ENCODE results near the gene ZC3HAV1.
"Not testable (repeated sequence)": the region's sequence is repeated elsewhere in the genome, so short reads cannot be mapped to it uniquely, and the experiment has no call there.

Gene ZC3HAV1

DNA sequence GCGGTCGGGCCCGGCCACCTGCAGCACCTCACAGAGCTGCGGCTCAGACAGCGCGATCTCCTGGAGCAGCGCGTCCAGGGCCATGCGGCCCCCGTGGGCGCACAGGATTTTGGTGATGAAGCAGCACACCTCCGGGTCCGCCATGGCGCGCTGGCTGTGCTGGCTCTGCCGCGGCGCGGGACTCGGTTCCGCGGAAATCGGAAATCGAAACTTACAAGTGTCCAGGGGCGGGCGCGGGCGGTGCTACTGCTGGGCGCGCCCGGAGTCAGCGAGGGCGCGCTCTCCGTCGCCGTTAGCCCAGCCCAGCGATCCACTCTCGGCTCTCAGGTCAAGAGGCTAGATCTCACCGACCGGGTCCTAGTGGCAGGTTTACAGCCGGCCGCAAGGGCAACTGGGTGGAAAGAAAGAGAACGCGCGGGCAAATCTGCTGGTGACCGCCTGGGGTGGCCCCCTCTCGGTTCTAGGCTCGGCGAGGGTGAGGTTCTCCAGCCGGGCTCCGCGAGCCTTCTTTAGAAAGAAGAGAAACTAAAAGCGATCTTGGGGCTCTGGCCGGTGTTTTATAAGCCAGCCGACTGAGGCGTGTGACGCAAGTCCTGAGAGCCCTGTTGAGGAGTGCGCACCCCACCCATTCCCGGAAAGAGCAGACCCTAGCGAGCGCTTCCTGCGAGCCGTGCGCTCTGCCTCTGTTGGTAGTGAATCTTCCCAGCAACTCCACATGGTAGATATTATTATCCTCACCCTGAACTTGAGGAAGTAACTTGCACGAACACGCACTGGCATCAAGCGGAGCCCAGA lies at the start of gene ZC3HAV1:
Gene ZC3HAV1 (minus strand): TSS at position 533 of the 795 bp plus-strand sequence. CDS start 389 bp downstream, at position 144.
- peak; percentile 47 for DNase-seq

DNA sequence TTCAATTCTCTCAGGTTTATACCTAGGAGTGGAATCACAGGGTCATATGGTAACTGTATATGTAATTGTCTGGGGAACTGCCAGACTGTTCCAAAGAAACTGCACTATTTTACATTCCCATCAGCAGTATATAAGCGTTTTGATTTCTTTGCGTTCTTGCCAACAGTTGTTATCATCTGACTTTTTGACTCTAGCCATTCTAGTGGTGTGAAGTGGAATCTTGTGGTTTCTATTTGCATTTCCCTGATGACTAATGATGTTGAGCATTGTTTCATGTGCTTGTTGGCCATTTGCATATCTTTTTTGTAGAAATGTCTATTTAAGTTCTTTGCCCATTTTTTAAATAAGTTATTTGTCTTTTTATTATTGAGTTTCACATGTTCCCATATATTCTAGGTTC lies 44.3 kb upstream of the ZC3HAV1 start:
- DNase-seq: no peak

DNA sequence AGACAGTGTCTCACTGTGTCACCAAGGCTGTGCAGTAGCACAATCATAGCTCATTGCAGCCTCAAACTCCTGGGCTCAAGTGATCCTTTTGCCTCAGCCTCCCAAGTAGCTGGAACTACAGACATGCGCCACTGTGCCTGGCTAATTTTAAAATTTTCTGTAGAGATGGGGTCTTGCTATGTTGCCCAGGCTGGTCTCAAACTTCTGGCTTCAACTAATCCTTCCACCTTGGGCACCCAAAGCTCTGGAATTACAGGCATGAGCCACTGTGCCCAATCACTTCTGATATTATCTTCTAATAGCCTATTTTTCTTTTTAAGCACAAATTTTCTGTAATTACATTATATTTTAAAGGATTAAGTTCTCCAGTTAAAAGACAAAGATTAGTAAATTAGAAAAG lies 42.6 kb upstream of the ZC3HAV1 start:
- DNase-seq: no peak

DNA sequence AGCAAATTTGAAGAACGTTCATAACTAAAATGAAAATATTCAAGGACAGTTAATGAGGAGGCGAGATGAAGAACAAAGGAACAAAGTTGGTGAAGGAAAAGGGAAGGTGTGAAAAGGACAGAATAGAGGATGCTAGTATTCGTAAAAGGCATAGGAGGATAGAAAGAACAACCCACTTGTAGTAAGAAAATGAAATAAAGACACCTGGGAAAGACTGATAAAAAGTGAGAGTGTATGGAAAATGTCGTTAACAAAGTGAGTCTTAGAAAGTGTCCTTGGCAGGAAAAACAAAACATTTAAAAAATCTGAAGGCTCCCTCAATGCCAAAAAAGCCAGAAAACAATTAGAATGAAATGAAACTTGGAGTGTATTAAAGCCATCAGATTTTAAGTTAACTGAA lies 29.6 kb upstream of the ZC3HAV1 start:
- no peak for DNase-seq

DNA sequence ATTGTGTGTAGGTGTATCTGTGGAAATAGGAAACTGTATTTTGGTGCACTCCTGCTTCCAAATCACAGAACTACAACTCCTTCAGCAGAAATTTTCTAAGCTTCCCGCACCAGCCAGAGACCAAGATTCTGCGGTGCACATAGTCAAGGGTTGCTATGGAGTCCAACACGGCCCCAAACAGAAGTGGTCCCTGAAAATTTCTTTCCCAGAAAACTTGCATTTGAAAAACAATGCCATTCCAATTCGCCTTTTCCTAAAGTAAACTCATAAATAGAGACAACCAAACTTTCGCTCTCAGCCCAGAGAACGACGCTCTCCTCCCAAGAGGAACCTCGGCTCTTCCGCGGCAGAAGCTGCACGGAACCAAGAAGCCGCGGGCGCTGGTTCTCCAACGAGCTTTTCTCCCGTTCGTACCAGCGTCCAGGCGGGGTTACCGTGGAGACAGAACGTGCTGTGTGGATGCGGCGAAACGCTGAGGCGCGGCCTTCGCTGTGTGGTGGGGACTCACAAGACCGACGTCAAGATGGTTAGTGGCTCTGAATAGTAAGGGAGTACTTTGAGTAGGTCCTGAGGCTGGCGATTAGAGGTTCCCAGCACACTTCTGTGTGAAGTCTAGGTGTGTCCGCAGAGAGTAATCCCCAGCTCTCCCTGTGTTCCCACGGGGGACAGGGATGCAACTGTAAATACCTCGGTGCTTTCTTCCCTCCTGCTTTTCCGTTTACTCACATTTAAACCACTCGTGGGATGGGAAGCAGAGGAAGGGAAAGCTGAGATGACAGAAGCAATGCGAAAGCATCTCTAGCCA lies 24.0 kb upstream of the ZC3HAV1 start:
- peak; percentile 76 for DNase-seq

DNA sequence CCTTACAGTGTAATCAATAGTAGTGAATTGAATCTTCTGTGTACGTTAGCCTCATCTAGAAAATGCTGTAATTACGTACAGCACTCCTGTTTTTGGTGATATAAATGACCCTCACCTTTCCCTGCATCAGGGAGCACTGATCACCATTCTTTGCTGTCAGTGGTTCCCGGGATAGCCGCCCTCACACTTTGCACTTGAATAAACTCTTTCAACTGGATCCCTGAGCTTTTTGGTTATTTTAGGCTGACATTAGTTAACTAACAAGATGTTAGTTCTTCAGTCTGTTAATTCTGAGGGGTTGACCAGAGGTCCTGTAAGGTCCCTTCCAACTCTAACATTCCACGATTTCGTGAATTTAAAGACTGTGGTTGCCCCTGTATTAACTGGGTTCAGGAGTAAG lies 23.4 kb upstream of the ZC3HAV1 start:
- DNase-seq: no peak

DNA sequence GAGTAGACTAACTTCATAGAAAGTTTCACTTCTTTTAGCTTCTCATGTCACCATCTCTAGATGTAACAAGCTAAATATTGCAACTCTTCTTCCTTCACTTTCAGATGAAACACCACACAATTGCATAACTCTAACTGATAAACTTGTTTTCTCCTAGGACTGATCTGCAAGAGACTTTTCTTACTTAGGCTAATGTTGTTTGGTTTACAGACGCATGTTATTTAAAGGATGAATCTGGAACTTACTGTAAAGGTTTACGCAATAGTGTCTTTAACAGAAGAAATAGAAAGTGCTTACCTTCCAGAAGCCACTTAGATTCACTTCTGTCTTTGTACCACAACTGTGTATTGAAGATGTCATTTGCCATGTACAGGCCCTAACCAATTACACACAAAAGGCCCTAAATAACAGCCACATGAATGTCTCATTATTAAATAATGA lies 22.1 kb upstream of the ZC3HAV1 start:
- no peak for DNase-seq

DNA sequence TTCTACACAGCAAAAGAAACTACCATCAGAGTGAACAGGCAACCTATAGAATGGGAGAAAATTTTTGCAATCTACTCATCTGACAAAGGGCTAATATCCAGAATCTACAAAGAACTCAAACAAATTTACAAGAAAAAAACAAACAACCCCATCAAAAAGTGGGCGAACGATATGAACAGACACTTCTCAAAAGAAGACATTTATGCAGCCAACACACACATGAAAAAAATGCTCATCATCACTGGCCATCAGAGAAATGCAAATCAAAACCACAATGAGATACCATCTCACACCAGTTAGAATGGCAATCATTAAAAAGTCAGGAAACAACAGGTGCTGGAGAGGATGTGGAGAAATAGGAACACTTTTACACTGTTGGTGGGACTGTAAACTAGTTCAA lies 20.3 kb upstream of the ZC3HAV1 start:
- DNase-seq: not testable (repeated sequence)

DNA sequence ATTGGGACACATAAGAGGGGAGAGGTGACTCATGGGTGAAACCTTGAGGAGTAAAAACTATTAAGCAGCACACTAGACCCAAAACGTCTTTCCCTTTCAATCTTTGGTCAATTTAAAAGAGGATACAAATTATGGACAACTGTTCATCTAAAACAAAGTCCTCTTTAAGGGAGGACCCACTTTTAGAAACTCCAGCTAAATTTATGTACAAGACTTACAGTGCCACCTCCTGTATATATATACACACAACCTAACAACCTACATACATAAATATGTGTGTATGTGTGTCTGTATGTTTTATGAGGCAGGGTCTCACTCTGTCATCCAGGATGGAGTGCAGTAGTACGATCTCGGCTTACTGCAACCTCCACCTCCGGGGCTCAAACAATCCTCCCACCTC lies 18.1 kb upstream of the ZC3HAV1 start:
- no peak for DNase-seq

DNA sequence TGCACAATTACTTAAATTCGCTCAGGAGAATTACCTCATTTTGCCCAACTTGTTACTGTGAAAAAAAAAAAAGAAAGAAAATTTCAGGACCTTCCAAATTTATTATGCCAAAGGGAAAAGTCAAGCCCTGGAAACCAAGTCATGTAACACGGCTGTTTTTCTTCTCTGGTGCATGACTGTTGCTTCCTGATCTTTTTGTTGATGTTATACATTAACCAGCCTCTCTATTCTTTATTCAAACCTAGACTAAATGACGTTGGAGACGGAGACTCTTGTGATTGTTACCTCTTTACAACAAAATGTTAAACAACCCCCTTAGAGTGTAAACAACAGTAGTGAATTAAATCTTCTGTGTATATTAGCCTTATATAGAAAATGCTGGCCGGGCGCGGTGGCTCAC lies 16.1 kb upstream of the ZC3HAV1 start:
- DNase-seq: no peak

DNA sequence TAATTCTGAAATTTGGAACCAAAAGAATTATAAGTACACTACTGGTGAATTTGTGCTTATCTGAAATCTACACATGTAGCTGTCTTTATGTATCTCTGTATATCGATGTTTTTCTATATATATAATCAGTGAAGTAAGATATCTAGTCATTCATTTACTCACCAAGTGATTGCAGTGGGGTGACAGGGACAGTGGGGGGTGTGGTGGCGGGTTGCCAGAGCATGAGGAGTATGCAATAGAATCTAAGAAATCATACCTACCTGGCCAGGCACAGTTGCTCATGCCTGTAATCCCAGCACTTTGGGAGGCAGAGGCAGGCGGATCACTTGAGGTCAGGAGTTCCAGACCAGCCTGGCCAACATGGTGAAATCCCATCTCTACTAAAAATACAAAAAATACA lies 15.5 kb upstream of the ZC3HAV1 start:
- not testable (repeated sequence) for DNase-seq

DNA sequence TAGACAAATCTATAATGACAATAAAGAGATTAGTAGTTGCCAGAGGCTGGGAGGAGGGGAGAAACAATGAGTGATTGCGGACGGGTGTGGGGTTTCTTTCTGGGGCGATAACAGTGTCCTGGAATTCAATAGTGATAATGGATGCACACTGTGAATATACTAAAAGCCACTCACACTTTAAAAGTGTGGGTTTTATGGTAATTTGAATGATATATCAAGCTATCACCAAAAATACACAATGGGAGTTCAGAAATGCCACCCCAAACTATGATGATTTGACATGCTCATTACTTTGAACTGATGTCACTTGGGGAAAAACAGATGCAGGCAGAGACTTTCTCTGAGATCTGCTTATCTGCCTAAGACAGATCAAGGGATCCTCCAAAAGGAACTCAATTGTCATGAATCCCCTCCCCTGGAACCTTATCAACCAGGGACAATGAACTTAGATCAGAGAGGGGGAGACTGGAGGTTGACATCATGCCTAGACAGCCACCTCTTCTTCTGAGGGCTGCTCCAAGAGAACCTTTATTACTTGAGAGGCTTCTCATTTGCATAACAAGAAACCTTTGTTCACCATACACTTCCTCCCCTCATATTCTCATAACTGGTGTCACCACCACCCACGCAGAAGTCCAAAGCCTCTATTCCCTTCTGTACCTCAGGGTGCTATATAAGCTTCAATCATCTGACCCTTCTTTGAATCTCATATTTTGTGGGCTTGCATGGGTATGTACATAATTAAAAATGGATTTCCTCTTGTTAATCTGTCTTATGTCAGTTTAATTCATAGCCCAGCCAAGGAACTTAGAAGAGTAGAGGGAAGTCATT lies 14.8 kb upstream of the ZC3HAV1 start:
- no peak for DNase-seq

DNA sequence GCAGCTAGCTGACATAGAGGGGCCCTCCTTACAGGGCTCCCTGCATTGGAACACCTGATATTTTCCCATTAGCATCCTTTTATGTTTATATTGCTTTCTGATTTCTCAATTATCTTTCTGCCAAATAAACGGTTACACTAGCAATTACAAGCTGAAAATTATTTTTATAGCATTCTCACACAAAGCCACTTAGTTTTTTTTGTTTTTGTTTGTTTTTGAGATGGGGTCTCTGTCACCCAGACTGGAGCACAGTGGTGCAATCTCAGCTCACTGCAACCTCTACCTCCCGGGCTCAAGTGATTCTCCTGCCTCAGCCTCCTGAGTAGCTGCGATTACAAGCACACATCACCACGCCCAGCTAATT lies 9.9 kb upstream of the ZC3HAV1 start:
- no peak for DNase-seq

DNA sequence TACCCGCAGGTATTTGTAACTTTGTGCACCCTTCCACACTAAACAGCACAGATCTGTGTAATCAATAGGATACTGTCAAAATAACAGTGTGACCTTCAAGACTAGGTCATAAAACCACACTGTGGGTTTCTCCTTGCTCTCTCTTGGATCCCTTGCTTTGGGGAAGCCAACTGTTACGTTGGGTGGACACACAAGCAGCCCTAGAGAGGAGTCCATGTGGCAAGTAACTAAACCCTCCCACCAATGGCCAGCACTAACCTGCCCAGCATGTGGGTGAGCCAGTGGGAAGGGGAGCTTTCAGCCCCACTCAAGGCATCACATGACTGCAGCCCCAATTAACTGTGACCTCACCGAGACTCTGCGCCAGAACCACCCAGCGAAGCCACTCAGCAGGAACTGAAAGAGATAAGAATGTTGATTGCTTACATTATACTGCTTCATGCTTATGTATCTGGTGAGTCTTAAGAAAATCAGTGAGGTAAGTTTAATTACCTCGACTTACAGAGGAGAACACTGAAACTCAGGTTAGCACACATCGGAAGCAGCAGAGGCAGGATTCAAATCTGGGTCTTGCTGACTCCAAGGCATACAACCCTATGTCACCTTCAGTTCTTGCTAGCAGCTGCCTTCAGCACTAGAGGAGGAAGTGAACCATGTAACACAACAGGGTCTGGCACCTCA lies 9.4 kb upstream of the ZC3HAV1 start:
- no peak for DNase-seq

DNA sequence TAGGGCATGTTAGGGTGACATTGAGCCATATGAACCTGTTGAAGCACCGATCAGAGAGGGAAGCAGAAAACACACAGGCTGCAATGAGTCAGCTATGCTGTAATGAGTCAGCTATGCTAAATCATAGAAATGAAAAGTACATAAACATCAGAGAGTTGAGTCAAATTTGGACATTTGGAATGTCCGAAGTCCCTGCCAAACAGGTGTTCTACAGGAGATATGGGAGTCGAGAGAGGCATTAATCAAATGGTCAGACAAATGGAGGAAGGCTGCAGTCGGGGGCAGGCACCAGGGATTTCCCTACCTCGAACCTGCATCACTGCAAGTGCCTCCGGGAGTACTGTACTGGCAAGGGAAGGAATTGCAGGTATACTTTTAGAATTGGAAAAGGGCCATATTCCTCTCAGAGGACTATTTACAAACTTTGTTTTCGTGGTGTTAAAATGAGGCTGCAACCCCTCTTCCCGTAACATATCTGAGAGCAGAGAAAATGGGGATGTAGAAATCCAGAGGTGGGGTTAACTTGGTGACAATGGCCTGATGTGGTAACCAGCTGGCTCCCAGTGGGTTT lies 8.8 kb upstream of the ZC3HAV1 start:
- DNase-seq: no peak

DNA sequence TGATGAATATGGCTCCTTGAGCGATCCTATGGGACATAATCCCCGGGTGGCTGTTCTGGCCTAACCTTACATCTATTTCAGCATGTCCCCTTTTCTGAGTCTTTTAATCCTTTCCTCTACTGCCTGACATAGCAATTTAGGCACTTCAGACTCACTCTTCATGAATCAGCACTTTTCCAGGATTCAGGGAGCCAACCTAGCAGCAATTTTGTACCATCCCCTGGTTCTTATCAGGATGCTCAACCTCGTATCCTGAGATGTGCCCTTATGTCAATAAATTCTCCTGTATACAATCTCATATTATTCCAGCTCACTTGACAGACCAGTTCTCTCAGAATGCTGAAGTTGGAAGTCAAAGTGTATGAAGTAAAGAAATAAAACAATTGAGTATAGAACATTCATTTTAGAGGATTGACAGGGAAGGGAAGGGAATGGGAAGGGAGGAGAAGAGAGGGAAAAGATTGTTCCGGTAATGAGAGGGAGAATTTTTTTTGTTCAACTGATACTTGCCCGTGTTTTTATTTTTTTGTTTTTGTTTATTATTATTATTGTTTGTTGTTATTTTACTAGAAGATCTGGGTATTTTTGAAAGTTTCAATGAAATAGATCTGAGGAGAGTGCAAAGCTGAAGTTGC lies 8.2 kb upstream of the ZC3HAV1 start:
- DNase-seq: no peak

DNA sequence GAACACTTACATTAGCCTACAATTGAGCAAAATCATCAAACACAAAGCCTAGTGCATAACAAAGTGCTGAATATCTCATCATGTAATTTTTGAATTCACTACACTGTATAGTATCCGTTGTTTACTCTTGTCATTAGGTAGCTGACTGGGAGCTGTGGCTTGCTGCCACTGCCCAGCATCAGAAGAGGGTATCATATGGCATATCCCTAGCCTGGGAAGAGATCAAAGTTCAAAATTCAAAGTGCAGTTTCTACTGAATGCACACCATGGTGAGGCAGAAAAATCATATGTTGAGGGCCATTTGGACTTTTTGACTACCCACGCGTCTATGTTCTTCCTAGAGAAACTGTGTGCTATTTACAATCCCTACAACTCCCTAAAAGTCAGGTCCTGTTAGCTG lies 7.5 kb upstream of the ZC3HAV1 start:
- DNase-seq: no peak

DNA sequence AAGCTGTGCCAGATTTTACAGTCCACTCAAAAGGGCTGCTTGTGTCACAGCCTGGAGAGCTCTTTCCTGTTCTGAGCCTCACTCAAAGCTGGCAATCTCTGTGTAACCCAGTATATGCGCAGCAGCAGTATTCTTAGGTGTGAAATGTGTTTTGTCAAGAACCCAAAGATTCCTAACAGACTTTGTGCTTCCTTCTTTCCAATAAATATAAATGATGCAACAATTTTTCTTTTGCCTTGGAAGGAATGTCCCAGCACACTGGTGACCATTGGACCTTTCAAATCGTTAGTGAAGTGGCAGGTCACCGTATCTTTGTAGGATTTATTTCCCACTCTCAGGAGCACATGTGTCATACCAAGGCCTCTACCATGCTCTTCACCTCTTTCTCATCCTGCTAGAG lies 5.6 kb upstream of the ZC3HAV1 start:
- no peak for DNase-seq

DNA sequence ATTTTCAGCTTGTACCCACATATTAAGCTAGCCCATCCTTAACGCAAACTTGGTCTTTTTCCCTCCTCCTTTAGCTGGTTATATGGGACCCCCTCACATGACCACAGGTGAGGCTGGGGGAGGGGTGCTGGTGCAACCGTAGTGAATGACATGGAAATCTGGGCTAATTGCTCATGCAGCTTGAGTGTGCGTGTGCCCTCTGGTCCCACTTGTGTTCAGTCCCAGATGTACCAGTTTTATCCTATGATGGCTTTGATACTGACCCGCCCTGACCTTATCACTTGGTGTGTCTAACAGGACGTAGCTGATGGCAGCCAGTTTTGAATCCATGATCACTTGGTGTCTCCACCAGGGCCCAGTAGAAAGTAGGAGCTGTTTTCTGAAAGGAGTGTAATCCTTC lies 5.1 kb upstream of the ZC3HAV1 start:
- DNase-seq: no peak

DNA sequence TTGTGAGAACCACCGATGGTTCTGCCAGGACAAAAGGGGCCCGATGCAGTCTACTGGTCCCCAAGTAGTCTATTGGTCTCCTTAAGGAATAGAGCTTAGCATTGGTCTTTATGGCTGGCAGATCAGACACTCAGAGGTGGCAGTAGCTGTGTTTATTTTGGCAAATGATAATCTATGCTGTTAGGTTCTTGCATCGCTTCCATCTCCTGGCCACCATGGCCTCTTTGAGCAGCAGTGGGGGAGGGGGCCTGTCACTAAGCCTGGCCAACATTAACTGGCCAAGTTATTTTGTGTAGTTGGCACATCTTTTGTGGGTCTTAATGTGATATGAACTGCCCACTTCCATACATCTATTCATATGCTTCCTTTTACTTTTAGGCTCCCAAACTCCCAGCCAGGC lies 4.5 kb upstream of the ZC3HAV1 start:
- no peak for DNase-seq

DNA sequence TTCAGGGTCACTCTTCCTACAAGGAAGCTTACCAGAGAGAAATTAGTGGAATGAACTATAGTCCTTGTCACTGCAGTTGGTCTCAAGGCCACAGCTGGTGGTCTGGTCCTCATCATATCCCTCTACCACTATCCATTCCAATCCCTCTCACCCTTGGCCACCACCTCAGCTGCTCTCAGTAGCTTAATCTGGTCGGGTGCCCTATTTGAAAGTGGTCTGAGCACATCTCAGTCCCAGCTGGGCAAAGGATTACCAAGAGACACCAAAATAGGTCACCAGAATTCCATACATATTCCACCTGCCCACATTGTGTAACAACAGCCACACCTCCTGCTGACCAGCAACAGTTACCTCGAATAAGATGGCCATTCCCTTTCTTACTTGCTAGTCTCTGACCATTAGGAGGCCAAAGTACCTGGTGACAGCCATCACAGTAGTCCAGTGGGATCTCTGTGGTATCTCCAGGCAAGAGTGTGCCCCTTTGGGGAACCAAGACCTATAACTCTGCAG lies 3.3 kb upstream of the ZC3HAV1 start:
- DNase-seq: no peak

DNA sequence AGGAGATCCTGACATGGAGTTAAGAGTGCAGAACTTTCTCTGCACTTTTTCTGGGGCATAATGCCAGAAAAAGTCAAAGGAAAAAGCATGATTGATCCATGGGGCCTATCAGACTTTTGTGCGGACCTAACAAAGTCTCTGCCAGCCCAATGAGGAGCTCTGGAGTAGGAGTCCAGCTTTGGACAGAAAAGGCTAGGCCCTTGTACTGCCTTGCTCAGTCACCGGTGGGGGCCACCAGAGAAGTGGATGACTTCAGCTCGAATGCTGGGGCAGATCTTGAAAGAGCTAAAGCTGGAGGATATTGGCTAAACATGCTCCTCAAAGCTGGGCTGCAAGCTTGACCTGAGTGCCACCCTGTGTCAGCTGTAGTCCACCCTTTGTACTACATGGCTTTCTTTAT lies 2.8 kb upstream of the ZC3HAV1 start:
- no peak for DNase-seq

Measured in NCI-H1694 treated with DMSO at 0.1 percent for 48 hours (cell line).